ENCODE measurements around the gene TARBP1.

DNA sequence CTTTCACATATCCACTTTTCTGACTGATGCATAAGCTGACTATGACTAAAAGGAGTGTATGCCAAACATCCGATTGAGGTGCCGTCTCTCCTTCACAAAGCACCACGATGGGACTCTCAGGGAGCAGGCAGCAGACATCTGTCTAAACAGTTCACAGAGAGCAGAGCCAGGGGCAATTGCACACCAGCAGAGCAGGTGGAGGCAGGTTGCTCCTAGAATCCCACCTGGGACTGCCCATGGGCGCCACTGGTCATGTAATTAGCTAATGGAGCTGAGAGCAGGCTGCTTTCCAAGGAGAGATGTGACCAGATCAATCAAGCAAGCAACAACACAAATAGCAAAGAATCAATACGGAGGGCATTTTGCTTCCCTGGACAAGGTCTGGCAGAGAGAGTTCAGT, 136.2 kb downstream of the TARBP1 start:
- TF ChIP-seq, protein P1, sequence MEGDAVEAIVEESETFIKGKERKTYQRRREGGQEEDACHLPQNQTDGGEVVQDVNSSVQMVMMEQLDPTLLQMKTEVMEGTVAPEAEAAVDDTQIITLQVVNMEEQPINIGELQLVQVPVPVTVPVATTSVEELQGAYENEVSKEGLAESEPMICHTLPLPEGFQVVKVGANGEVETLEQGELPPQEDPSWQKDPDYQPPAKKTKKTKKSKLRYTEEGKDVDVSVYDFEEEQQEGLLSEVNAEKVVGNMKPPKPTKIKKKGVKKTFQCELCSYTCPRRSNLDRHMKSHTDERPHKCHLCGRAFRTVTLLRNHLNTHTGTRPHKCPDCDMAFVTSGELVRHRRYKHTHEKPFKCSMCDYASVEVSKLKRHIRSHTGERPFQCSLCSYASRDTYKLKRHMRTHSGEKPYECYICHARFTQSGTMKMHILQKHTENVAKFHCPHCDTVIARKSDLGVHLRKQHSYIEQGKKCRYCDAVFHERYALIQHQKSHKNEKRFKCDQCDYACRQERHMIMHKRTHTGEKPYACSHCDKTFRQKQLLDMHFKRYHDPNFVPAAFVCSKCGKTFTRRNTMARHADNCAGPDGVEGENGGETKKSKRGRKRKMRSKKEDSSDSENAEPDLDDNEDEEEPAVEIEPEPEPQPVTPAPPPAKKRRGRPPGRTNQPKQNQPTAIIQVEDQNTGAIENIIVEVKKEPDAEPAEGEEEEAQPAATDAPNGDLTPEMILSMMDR (IDR thresholded peaks at IDR 0.05), result no peak
- no peak for TF ChIP-seq POLR2A (IDR thresholded peaks at IDR 0.05)
- TF ChIP-seq EP300 (IDR thresholded peaks at IDR 0.05; ENCODE audit: low read depth), result no peak
- no peak for TF ChIP-seq POLR2AphosphoS5 (IDR thresholded peaks at IDR 0.05)

Data from transverse colon (tissue), 4 donors.